HG03558 (cell line): ENCODE data around the gene TCF3.
"Not testable (repeated sequence)": the region's sequence is repeated elsewhere in the genome, so short reads cannot be mapped to it uniquely, and the experiment has no call there.

Experiments used
- ATAC-seq: cut with Tn5 transposase; IDR thresholded peaks from one replicate; pipeline ENCODE4 v1.9.1; 2021; ENCODE audit warnings: moderate number of reproducible peaks; ENCODE audit not compliant: unreplicated experiment; ENCODE audit errors: extremely low read depth

TCF3 gene

DNA sequence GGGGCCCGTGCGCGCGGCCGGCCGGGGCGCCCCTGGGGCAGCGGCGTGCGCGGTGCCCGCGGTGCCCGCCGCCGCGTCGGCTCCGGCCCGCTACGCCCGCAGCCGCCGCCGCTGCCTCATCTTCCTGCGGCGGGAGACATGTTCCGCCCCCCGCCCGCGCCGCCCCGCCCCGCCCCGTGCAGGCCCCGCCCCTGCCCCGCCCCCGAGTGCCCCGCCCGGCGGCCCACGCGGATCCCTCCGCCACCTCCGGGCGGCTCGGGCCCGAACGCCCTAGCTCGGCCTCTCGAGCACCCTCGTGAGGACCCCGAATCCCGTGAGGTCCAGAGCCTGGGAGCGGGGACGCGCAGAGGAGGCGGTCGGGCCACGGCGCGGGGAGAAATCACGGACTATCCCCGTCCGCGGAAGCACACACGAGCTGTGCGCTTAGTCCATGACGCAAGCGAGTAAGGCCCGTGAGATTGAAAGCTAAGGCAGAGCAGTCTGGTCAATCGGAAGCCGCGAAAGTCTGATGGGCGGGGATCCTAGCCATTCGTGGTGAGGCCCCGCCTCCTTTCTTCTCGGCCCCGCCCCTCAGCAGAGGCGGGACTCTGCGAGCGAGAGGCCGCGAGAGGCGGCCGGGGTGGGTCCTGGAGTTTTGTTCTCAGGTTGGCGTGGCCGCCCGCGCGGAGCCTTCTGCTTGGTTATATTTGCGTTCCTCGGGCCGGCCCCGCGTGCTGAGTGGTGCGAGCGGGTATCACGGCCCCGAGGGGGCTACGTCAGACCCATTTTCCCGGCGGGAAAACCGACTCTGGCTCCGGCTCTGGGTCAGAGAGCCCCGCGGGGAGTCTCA is at the start of gene TCF3:
Gene TCF3, minus strand, starts transcription at position 145 of the 829 bp plus-strand sequence. CDS start 2,367 bp downstream, outside the sequence.
- ATAC-seq, result peak; percentile 57

DNA sequence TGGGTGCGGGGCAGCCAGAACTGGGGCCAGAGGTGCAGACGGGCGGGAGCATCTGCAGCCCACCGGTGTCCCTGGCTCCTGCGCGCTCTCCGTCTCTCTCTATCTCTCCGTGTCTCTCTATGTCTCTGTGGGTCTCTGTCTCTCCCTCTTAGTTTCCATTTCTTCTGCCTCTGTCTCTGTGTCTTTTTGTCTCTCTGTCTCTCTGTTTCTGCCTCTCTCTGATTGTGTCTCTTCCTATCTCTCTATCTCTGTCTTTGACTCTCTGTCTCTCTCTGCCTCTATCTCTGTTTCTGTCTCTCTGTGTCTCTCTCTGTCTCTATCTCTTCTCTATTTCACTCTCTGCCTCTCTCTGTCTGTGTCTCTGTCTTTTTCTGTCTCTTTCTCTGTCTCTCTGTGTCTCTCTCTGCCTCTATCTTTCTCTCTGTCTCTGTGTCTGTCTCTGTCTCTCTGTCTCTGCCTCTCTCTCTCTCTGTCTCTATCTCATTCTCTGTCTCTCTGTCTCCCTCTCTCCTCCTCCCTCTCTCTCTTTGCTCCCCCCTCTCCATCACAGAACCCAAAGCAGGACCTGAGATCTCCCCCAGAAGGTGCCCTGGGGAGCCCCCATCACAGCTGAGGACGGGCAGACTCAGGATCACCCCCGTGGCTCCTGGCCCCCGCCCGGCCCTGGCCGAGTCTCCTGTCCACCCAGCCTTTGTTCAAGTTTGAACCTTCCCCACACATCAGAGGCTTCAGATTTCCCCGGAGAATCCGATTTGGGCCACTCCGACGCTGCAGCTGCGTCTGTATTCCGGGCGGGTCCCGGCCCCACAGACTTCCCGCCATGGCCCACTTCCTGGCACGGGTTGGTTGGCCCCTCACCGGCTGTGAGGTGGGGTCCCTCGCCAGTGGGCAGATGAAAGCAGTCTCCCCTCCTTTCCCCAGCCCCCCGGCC is 48.6 kb upstream of the TCF3 start:
- ATAC-seq, result no peak

DNA sequence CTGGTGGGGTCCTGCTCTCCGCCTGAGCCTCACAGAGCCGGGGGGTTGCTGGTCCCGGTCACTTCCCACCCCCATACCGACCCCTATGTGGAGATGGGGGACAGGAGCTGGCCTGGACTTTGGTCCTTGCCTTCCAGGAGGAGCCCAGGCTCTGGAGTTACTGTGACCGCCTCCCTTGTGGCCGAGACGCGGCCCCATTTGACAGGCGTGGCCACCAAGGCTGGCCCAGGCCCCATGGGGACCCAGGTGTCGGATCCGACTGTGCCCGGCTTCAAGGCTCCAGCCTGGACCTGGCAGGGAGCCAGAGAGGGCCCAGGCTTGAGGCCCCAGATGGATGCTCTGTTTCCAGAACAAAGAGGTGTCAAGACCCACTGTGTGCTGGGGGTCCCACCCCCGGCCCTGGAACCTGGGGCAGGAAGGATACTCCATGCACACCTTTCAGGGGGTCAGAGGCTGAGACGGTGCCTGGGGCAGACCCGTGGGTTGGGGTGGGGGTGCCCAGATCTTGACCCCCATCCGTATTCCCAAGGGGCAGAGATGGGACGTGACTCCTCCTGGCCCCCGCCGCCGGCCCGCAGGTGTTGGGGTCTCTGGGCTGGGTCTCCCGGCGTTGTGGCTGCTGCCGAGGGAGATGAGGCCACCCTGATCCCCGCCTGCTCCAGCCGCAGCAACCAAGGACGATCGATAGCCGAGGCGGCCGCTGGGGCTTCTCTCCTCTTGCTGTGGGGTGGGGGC is 47.8 kb upstream of the TCF3 start:
- no peak for ATAC-seq

DNA sequence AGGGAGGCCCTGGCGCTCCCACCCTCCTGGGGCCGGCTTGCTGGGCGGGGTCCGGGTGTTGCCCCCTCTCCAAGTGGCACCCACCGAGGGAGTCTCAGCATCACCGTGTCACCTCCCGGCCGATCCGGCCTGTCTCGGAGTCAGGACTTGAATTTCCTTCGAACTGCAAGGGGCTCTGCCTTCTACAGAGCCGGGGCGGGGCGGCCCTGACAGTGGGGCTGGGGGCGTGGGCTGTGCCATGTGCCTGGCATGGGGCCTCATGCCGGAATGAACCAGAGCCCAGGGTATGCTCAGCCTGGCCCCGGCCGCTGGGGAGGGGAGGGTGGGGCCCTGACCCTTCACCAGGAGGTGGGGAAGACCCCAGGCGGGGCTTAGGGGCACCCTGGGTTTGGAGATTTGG is 47.0 kb upstream of the TCF3 start:
- ATAC-seq, result no peak

DNA sequence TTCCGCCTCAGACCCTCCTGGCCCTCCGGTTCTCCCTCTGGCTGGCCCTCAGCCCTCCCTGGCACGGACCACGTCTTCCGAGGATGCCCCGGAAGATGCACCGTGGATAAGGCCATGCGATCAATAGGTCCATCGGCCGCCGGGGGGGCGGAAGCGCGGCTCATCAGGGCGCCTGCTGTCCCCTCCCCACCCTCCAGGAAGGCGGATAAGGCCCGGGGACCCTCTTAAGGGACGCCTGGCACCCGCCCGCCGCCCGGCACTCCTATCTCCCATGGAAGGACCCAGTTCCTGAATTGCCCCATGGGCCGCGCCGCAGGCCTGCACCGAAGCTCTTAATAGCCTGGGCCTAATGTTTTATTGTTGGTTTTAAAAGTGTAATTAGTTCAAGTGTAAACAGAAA is 46.2 kb upstream of the TCF3 start:
- no peak for ATAC-seq

DNA sequence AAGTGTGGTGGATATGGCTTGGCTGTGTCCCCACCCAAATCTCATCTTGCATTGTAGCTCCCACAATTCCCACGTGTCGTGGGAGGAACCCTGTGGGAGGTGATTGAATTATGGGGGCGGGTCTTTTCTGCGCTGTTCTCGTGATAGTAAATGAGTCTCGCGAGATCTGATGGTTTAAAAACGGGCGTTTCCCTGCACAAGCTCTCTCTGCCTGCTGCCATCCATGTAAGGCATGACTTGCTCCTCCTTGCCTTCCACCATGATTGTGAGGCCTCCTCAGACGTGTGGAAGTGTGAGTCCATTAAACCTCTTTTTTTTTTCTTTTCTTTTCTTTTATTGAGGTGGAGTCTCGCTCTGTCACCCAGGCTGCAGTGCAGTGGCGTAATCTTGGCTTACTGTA is 43.1 kb upstream of the TCF3 start:
- ATAC-seq, result not testable (repeated sequence)

DNA sequence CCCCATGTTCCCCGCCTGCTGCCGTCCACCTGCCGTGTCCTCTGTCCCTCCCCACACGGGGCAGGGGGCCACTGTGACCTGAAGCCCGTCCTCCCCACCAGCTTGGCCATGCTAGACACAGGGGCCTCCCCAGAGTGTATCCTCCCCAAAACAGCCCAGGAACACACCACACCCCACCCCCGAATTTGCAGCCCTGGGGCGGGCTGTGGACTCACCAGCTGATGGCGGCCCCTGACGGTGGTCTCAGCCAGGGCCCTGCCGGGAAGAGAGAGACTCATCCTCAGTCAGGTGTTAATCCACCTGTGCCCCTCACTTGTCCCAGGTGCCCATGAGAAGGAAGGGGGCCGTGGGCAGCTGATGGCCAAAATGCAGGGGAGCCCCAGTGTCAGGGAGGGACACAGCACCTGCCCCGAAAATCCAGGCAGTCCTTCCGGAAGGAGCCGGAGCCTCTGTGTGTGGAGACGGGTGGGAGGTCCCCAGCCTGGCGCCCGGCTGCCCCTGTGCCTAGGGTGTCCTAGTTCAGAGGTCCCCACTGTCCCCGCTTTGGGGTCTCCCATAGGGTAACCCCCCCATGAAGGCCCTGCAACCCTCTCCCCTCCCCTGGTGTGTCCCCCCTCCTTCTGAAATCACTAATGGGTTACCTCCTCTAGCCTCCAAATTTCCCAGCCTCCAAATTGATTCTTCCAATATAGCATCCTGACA is 39.3 kb upstream of the TCF3 start:
- no peak for ATAC-seq

DNA sequence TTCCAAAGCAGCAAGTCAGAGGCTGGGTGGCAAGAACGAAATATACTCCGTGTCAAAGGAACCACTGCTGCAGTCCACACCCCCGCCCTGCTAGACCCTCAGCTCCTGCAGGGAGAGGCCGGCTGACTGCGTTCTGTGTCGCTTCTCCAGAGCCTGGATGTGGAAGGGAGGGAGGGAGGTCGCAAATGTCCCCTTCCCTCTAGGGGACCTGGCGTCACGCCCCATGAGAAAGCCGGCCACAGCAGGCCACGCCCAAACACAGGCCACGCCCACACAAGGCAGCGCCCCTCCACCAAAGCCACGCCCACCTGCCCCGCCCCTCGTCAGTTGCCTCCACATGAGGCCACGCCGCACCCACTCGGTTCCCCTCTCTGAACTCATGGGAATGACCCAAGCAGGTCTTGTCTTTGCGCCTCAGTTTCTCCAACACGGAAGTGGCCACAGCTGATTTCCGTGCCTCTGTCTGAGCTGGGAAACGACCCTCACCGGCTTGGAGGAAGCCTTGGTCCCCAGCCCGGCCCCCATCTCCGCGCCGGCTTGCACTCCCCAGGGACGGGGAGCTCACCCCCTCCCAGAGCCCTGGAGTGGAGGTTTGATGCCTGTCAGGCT is 38.4 kb upstream of the TCF3 start:
- ATAC-seq, result no peak

DNA sequence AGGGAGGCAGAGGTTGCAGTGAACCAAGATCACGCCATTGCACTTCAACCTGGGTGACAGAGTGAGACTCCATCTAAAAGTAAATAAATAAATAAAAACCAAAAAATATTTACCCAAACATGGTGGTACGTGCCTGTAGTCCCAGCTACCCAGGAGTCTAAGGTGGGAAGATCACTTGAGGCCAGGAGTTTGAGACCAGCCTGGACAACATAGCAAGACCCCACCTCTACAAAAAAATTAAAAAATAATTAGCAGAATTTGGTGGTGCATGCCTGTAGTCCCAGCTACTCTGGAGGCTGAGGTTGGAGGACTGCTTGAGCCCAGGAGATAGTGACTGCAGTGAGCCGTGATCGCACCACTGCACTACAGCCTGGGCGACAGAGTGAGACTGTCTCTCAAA is 33.4 kb upstream of the TCF3 start:
- ATAC-seq, result not testable (repeated sequence)

DNA sequence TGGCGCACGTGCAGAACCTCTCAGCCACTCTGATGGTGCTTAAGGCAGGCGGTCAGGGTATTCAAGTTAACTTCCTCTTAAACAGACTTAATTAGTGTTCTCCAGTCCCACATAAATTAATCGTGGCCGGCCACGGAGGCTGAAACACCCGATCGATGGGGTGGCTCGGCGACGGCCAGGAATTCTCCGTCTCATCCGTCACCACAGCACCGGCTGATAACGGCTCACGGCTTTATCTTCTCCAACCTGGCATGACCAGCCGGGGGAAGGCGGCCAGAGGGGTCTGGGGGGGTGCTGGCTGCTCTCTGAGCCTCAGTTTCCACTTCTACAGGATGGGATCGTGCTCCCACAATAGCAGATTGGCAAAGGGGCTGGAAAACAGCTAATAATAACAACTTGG is 32.6 kb upstream of the TCF3 start:
- ATAC-seq, result no peak

DNA sequence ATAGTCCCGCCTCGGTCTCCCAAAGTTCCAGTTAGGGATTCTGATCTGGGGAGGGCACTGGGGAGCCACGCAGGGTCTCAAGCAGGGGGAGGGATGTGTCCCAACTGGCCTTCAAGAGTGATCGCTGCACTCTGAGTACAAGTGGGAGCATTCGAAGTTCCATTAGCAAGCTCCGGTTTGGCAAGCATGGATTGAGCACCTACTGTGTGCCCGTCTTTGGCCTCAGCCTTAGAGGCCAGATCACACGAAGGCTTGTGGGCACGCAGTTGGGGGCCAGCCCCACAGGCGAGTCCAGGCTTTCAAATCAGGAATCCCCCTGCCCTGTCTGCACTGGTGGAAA is 32.1 kb upstream of the TCF3 start:
- no peak for ATAC-seq

DNA sequence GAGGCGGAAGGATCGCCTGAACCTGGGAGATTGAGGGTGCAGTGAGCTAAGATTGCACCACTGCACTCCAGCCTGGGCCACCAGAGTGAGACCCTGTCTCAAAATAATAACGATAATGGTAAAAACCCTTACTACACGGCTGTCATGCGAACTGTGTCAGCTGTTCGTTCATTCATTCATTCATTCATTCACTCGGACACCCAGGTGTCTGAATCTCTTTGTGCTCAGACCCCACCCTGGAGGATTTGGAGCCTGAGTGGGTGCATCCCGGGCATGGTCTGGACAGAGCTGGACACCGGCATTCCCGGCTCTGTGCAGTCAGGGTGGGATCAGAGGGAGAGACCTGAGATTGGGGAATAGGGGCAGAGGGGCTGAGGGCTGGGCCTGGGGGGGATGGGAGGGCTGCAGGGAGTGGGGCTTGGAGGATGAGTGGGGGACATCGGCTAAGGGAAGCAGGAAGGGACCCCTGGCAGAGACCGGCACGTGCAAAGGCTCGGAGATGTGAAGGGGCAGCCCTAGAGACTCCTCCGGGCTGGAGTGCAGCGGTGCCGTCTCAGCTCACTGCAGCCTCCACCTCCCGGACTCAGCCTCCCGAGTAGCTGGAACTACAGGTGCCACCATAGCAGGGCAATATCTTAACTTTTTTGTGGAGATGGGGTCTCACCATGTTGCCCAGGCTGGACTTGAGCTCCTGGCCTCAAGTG is 31.6 kb upstream of the TCF3 start:
- ATAC-seq, result no peak

DNA sequence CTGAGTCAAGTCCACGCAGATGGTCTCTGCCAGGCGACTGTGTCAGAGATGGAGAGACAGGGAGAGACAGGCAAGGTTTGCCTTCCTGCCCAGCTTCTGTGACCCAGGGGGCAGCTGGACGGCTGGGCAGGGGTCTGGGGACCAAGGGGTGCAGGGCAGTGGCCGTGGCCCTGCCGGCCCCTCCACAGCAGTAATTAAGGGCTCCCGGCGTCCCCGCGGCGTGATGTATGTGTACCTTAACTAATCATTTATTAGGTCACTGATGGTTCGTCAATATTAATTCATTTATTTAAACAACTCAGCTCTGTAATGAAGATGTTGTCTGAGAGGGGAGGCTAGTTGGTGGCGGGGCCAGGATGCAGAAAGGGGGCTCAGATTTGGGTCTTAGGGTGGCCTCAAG is 28.6 kb upstream of the TCF3 start:
- ATAC-seq, result no peak

DNA sequence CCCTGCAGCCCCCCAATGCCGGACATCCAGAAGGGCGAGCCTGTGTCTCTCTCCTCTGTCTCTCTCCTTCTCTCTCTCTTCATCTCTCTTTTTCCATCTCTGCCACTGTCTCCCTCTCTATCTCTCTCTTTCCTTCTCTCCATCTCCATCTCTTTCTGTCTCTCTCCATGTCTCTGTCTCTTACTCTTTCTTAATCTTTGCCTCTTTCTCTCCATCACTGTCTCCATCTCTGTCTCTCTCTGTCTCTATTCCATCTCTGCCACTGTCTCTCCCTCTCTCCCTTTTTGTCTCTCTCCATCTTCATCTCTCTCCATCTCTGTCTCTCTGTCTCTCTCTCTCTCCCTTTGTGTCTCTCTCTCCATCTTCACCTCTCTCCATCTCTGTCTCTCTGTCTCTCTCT is 25.7 kb upstream of the TCF3 start:
- no peak for ATAC-seq

DNA sequence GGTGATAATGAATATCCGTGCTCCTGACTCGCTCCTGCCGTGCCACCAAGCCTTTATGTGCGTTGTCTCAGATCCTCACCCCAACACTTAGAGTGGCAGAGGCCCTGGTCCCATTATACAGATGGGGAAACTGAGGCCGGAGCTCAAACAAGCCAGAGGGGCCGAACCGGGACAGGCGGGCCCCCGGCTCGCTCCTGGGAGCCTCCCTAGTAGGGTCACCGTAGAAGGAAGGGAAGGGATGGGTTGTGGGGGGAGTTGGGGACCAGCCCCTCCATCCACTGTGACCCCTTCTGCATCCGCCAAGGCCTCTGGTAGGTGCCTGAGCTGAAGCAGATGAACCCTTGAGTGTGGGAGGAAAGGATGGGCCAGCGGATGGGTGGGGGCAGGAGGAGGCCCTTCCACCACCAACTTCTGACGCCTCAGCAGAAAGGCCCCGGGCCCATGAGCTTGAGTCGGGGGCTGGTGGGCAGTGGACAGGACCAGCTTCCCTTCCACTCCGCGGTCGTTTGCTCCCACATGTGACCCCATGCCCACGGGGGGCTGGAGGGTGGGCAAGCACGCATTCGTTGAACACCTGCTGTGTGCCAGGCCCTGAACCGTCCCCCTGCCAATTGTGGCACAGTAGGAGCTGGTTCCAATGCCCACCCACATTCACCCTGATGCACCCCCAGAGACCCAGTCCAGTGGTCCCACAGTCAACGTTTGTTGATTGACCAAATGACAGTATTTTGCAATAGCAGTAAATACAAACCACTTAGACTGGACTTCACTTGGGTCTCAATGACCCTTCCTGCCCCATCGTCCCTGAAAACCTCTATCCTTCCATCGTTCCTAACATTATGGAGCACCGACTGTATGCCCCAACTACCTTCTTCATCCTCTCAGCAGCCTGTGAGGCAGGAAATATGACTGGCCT is 24.2 kb upstream of the TCF3 start:
- no peak for ATAC-seq

DNA sequence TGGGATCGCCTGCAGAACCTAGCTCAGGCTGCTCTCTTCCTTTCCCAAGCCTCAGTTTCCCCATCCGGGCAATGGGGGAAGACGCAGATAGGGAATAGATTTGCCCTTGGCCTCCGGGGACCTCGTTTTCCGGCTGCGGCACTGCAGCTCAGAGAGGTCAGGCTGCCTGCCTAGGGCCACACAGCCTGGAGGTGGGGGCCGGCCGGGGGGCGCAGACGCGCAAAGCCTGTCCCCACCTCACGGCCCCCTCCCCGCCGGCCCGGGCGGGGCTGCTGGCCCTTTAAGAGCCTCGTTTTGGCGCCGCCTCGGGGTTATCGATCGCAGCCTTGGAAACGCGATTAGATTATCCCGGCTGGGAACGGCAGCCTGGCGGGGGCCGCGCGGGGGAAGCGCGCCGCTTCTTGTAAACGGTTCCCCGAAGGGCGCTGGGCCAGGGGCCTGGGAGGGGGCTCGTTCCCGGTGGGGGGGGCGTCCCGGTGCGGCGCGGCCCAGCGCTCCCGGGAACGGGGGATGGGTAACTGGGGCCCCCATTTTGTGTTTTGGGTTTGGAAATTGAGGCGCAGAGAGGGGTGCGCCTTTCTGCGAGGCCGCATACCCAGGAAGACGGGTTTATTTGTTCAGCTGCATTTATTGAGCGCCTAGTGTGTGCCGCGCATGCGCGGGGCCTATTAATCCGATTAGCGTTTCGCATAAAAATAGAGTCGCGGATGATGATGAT is 23.4 kb upstream of the TCF3 start:
- no peak for ATAC-seq

DNA sequence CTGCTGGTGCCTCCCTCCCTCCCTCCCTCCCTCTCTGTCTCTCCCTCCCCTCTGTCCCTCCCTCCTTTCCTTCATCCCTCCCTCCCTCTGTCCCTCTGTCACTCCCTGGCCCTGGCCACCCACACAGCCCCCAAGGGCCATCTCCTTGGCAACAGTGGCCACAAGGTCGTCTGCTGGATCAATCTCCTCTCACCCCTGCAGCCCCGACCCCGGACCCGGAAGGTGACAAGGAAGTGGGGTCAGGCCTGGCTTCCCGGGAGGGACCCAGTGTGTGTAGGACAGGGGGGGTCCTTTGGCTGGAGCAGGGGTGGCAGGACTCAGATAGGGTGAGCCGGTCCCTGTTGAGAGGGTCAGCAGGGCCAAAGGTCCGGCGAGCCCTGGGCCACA is 21.9 kb upstream of the TCF3 start:
- no peak for ATAC-seq
